Chondrocyte (in vitro differentiated cells): ENCODE measurements around the gene HSP90AA1. TPM values are rescaled to one million over a fixed set of nuclear protein-coding genes. Genes with fewer than 3 reads are reported as not detected.

Experiments
- DNase-seq: peaks from one replicate; pipeline ENCODE4 v3.0.0; 2021; ENCODE audit warnings: mixed read lengths, low spot score
- H3K27ac Mint-ChIP-seq: one replicate; pipeline ENCODE4 v1.8.0; 2021; ENCODE audit warnings: mild to moderate bottlenecking, moderate library complexity, mixed read lengths; ENCODE audit not compliant: unreplicated experiment
- H3K27me3 Mint-ChIP-seq: 2 replicates; pipeline ENCODE4 v1.8.0; 2021; ENCODE audit warnings: low read depth, mixed read lengths
- H3K36me3 Mint-ChIP-seq: 2 replicates; pipeline ENCODE4 v1.8.0; 2021; ENCODE audit warnings: low read depth, mixed read lengths
- H3K4me1 Mint-ChIP-seq: 2 replicates; pipeline ENCODE4 v1.8.0; 2021; ENCODE audit warnings: low read depth, mild to moderate bottlenecking, mixed read lengths
- H3K4me3 Mint-ChIP-seq: one replicate; pipeline ENCODE4 v1.8.0; 2021; ENCODE audit warnings: mild to moderate bottlenecking, moderate library complexity, mixed read lengths; ENCODE audit not compliant: unreplicated experiment
- H3K9me3 Mint-ChIP-seq: 2 replicates; pipeline ENCODE4 v1.8.0; 2021; ENCODE audit warnings: low read depth, mixed read lengths
- CTCF ChIP-seq: fragments of 200-600 bp; sonication (generic); IDR thresholded peaks from 2 replicates; pipeline ENCODE4 v1.5.0; 2021; ENCODE audit warnings: antibody characterized with exemption, mild to moderate bottlenecking, moderate library complexity
- total RNA-seq: library from RNA; stranded (reverse); gene quantifications from 3 replicates; pipeline ENCODE4 v1.2.1, GENCODE V29; 2021

HSP90AA1 gene
- total RNA-seq, 1 donor from 2014 or later: 242 TPM

GRCh38 chr14:102043251-102044025, 43.4 kb downstream of the HSP90AA1 start:
- TF ChIP-seq CTCF: peak; percentile 10
- H3K9me3 Mint-ChIP-seq: no peaks in the 10 kb centered on the region

GRCh38 chr14:102042699-102043098, 44.1 kb downstream of the HSP90AA1 start:
- peaks cover 61% of the 10 kb centered on the region for H3K36me3 Mint-ChIP-seq
- no peaks in the 10 kb centered on the region for H3K9me3 Mint-ChIP-seq
- no peak overlapping the region for H3K4me3 Mint-ChIP-seq

More at GRCh38 chr14:102043251-102044025, 43.4 kb downstream of the HSP90AA1 start:
- Mint-ChIP-seq H3K4me1 (no peaks in the 10 kb centered on the region), H3K27ac (no peak overlapping the region), H3K4me3 (no peak overlapping the region), H3K27me3 (no peaks in the 10 kb centered on the region), H3K36me3 (peaks cover 63% of the 10 kb centered on the region)
- DNase-seq: no peak

DNA sequence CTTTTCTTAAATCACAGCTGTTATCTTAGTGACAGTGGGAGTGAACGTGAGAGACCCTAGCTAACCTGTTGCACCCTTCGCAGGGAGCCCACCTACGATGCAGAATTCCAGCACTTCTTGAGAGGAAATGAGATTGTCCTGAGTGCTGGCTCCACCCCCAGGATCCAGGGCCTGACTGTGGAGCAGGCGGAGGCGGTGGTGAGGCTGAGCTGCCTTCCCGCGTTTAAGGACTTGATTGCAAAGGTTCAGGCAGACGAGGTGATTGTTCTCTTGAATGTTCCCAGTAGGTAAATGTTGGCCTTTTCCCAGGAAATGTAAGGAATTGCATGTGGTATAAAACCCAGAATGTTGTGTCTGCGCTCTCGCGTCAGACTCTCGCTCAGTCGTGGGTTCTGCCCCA, 46.7 kb downstream of the HSP90AA1 start:
- TF ChIP-seq CTCF: no peak
- no peak overlapping the region for H3K27ac Mint-ChIP-seq
- no peak overlapping the region for H3K4me3 Mint-ChIP-seq
- no peaks in the 10 kb centered on the region for H3K27me3 Mint-ChIP-seq
- peaks cover 66% of the 10 kb centered on the region for H3K36me3 Mint-ChIP-seq
- H3K9me3 Mint-ChIP-seq: no peaks in the 10 kb centered on the region
- no peak for DNase-seq
- no peaks in the 10 kb centered on the region for H3K4me1 Mint-ChIP-seq

More at GRCh38 chr14:102042699-102043098, 44.1 kb downstream of the HSP90AA1 start:
- no peak for TF ChIP-seq CTCF
- Mint-ChIP-seq H3K27me3 (no peaks in the 10 kb centered on the region), H3K4me1 (no peaks in the 10 kb centered on the region), H3K27ac (no peak overlapping the region)
- no peak for DNase-seq

DNA sequence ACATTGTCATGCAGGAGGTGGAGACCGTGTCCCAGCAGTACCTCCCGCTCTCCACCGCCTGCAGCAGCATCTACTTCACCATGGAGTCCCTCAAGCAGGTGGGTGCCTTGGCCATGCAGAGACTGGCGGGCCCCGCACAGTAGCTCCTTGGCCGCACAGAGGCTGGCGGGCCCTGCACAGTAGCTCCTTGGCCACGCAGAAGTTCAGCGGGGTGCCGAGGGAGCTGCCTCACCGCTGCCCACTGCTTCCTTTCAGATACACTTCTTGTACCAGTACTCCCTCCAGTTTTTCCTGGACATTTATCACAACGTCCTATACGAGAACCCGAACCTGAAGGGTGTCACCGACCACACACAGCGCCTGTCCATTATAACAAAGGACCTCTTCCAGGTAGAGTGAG, 47.7 kb downstream of the HSP90AA1 start:
- Mint-ChIP-seq H3K4me1 (no peaks in the 10 kb centered on the region), H3K4me3 (no peak overlapping the region), H3K27me3 (no peaks in the 10 kb centered on the region), H3K36me3 (peaks cover 69% of the 10 kb centered on the region), H3K27ac (no peak overlapping the region), H3K9me3 (no peaks in the 10 kb centered on the region)
- DNase-seq: no peak
- TF ChIP-seq CTCF: no peak

GRCh38 chr14:102037686-102038085, 49.2 kb downstream of the HSP90AA1 start:
- H3K4me3 Mint-ChIP-seq: no peak overlapping the region
- no peak overlapping the region for H3K27ac Mint-ChIP-seq
- no peak for TF ChIP-seq CTCF
- DNase-seq: no peak
- peaks cover 72% of the 10 kb centered on the region for H3K36me3 Mint-ChIP-seq
- no peaks in the 10 kb centered on the region for H3K27me3 Mint-ChIP-seq
- no peaks in the 10 kb centered on the region for H3K4me1 Mint-ChIP-seq
- H3K9me3 Mint-ChIP-seq: no peaks in the 10 kb centered on the region
